CD4-positive, alpha-beta T cell (primary cell): ENCODE measurements around the gene P2RX7. TPM values are rescaled to one million over a fixed set of nuclear protein-coding genes. Genes with fewer than 3 reads are reported as not detected.
"Not testable (repeated sequence)": the region's sequence is repeated elsewhere in the genome, so short reads cannot be mapped to it uniquely, and the experiment has no call there.

Source experiments
- ATAC-seq: fragments of 200-7000 bp; cut with Tn5 transposase; one replicate; pipeline ENCODE4 v1.10.0; 2022; ENCODE audit warnings: mild to moderate bottlenecking; ENCODE audit not compliant: poor library complexity
- CTCF ChIA-PET: fragments of 350-600 bp; sonication (Branson Sonifier 250); formaldehyde crosslinking; loops from one replicate; lab custom pipeline; 2021; ENCODE audit warnings: antibody characterized with exemption, inconsistent platforms; lab: Charles Lee
- POLR2A ChIA-PET: fragments of 350-600 bp; sonication (Branson Sonifier 250); formaldehyde crosslinking; loops from one replicate; lab custom pipeline; 2021; ENCODE audit warnings: antibody characterized with exemption, inconsistent platforms; lab: Charles Lee
- DNase-seq, 14 experiments: peaks; one replicate each; pipeline ENCODE4 v3.0.0-alpha.2; 2013 to 2020; ENCODE audit warnings: mixed read lengths in 2 of 14
- H3K27ac ChIP-seq, 2 donors: one replicate each; pipeline versions ENCODE4 v1.5.1 to v1.7.0; 2013; ENCODE audit warnings: low read length in 2 of 2, low read depth in 1 of 2, mild to moderate bottlenecking in 1 of 2
- H3K27me3 ChIP-seq, 2 experiments: 1 replicate in 1 of 2; 2 replicates in 1 of 2; pipeline versions ENCODE4 v1.6.1 to v1.7.0; 2013; ENCODE audit warnings: low read length in 2 of 2, control low read depth in 1 of 2, mild to moderate bottlenecking in 1 of 2, moderate library complexity in 1 of 2; ENCODE audit not compliant: insufficient read depth in 2 of 2, control insufficient read depth in 1 of 2
- H3K36me3 ChIP-seq: one replicate; pipeline ENCODE4 v1.6.1; 2013; ENCODE audit warnings: low read length, control low read depth; ENCODE audit not compliant: insufficient read depth
- H3K4me1 ChIP-seq: one replicate; pipeline ENCODE4 v1.6.1; 2013; ENCODE audit warnings: low read length, control low read depth; ENCODE audit not compliant: insufficient read depth
- H3K4me3 ChIP-seq: one replicate; pipeline ENCODE4 v1.5.1; 2013; ENCODE audit warnings: mild to moderate bottlenecking, low read length, moderate library complexity
- H3K9me3 ChIP-seq, 2 experiments: 1 replicate in 1 of 2; 2 replicates in 1 of 2; pipeline versions ENCODE4 v1.6.1 to v1.7.0; 2013; ENCODE audit warnings: low read length in 2 of 2, mild to moderate bottlenecking in 2 of 2, control low read depth in 1 of 2, moderate library complexity in 1 of 2; ENCODE audit not compliant: control insufficient read depth in 1 of 2, insufficient read depth in 1 of 2
- H3K27ac Mint-ChIP-seq: one replicate; pipeline ENCODE4 v1.8.0; 2020; ENCODE audit warnings: mixed read lengths
- H3K27me3 Mint-ChIP-seq: one replicate; pipeline ENCODE4 v1.8.0; 2021; ENCODE audit warnings: mixed read lengths
- H3K36me3 Mint-ChIP-seq: one replicate; pipeline ENCODE4 v1.8.0; 2021; ENCODE audit warnings: low read depth, mixed read lengths
- H3K4me1 Mint-ChIP-seq: one replicate; pipeline ENCODE4 v1.8.0; 2021; ENCODE audit warnings: low read depth, mixed read lengths
- H3K4me3 Mint-ChIP-seq: one replicate; pipeline ENCODE4 v1.8.0; 2020; ENCODE audit warnings: mild to moderate bottlenecking, mixed read lengths
- H3K9me3 Mint-ChIP-seq: one replicate; pipeline ENCODE4 v1.8.0; 2020; ENCODE audit warnings: mixed read lengths
- CTCF ChIP-seq: fragments of 200-600 bp; IDR thresholded peaks from one replicate; pipeline ENCODE4 v1.8.0; 2022; ENCODE audit warnings: antibody characterized with exemption, mild to moderate bottlenecking
- intact Hi-C, 2 experiments: fragments of 100-400 bp; cut with DNase I in 1 of 2; cut with micrococcal nuclease in 1 of 2; formaldehyde crosslinking; loops; one replicate each; pipeline versions ENCODE4 v1.15.1 to v1.9.0; 2023 to 2025; cut with DNase I, micrococcal nuclease
- total RNA-seq, 174 experiments: library from RNA in 2 of 174; stranded (reverse) in 2 of 174; gene quantifications; one replicate each; pipeline ENCODE4 v1.2.3 and lab custom pipeline; 2021 to 2026

P2RX7 gene
- total RNA-seq, 2 experiments from 2014 or later: 4.6 to 4.8 TPM

- intact Hi-C loops: no loop called here
- Histone ChIP-seq H3K4me3 (no peak overlapping the region), H3K27ac (no peak overlapping the region), H3K36me3 (no peaks in the 10 kb centered on the region), H3K9me3 (no peaks in the 10 kb centered on the region), H3K4me1 (peaks cover 15% of the 10 kb centered on the region), H3K27me3 (no peaks in the 10 kb centered on the region)
- ChIA-PET CTCF (no interaction called here), POLR2A (interaction anchor here (0.6 kb wide), 1 partner anchor 109 kb away, joined by 3 read pairs; no protein-coding TSS in a partner anchor)
- Mint-ChIP-seq H3K27ac (no peak overlapping the region), H3K36me3 (no peaks in the 10 kb centered on the region), H3K9me3 (no peaks in the 10 kb centered on the region), H3K4me3 (no peak overlapping the region), H3K4me1 (peaks cover 21% of the 10 kb centered on the region), H3K27me3 (no peaks in the 10 kb centered on the region)
- TF ChIP-seq CTCF: no peak
- ATAC-seq (no peak), DNase-seq (no peak)
Observed at GRCh38 chr12:121142171-121142950, 9.7 kb downstream of the P2RX7 start.

GRCh38 chr12:121144416-121144914 lies 11.8 kb downstream of the P2RX7 start:
- Histone ChIP-seq H3K4me1 (peaks cover 15% of the 10 kb centered on the region), H3K27ac (peak overlapping the region in 1 of 2 donors; percentile 60), H3K4me3 (no peak overlapping the region), H3K36me3 (peaks cover 2% of the 10 kb centered on the region), H3K9me3 (no peaks in the 10 kb centered on the region), H3K27me3 (no peaks in the 10 kb centered on the region)
- no peaks in the 10 kb centered on the region for H3K36me3 Mint-ChIP-seq
- TF ChIP-seq CTCF: no peak
- peak overlapping the region; percentile 12 for H3K27ac Mint-ChIP-seq
- H3K27me3 Mint-ChIP-seq: no peaks in the 10 kb centered on the region
- H3K4me3 Mint-ChIP-seq: no peak overlapping the region
- POLR2A ChIA-PET: no interaction called here
- DNase-seq (peak in 2 of 14 experiments; percentile 60 to 69), ATAC-seq (no peak)
- CTCF ChIA-PET: no interaction called here
- intact Hi-C loops: no loop called here
- H3K9me3 Mint-ChIP-seq: no peaks in the 10 kb centered on the region
- H3K4me1 Mint-ChIP-seq: peaks cover 21% of the 10 kb centered on the region

- intact Hi-C loops: no loop called here
- no peaks in the 10 kb centered on the region for H3K9me3 Mint-ChIP-seq
- H3K4me1 Mint-ChIP-seq: peaks cover 21% of the 10 kb centered on the region
- no peak for TF ChIP-seq CTCF
- ATAC-seq: peak; percentile 39
- CTCF ChIA-PET: no interaction called here
- H3K27ac ChIP-seq: no peak overlapping the region
- no peaks in the 10 kb centered on the region for H3K9me3 ChIP-seq
- H3K36me3 ChIP-seq: peaks cover 2% of the 10 kb centered on the region
- no peak overlapping the region for H3K4me3 Mint-ChIP-seq
- H3K27me3 ChIP-seq: no peaks in the 10 kb centered on the region
- H3K4me3 ChIP-seq: no peak overlapping the region
- H3K36me3 Mint-ChIP-seq: no peaks in the 10 kb centered on the region
- POLR2A ChIA-PET: no interaction called here
- no peaks in the 10 kb centered on the region for H3K27me3 Mint-ChIP-seq
- peak in 4 of 14 experiments; percentile 23 to 59 (median 44) for DNase-seq
- H3K27ac Mint-ChIP-seq: no peak overlapping the region
- H3K4me1 ChIP-seq: peaks cover 15% of the 10 kb centered on the region
Observed at GRCh38 chr12:121145221-121145620, 12.5 kb downstream of the P2RX7 start.

GRCh38 chr12:121149289-121149688 lies 16.6 kb downstream of the P2RX7 start:
- H3K36me3 Mint-ChIP-seq, H3K4me3 ChIP-seq, ATAC-seq, intact Hi-C loops, H3K4me3 Mint-ChIP-seq, H3K9me3 ChIP-seq, H3K27ac ChIP-seq, H3K9me3 Mint-ChIP-seq, POLR2A ChIA-PET, H3K36me3 ChIP-seq, H3K27me3 ChIP-seq, DNase-seq, H3K27ac Mint-ChIP-seq, H3K27me3 Mint-ChIP-seq, CTCF ChIA-PET: not testable (repeated sequence)
- H3K4me1 ChIP-seq: peaks cover 13% of the 10 kb centered on the region
- H3K4me1 Mint-ChIP-seq: peaks cover 15% of the 10 kb centered on the region
